Measurements from ENCODE around the gene KRTAP24-1.

The KRTAP24-1 gene

GRCh38 chr21:30305136-30305535 lies 22.4 kb upstream of the KRTAP24-1 start:
- TF ChIP-seq CTCF (IDR thresholded peaks at IDR 0.05; ENCODE audit: low read length, missing control alignments): no peak
- no peak overlapping the region for H3K4me3 ChIP-seq (replicated peaks; ENCODE audit: low read depth, low read length)
- DNase-seq (ENCODE audit: low read depth): no peak

GRCh38 chr21:30289215-30289614 lies 6.5 kb upstream of the KRTAP24-1 start, which contains the start of gene KRTAP25-1:
KRTAP25-1 (minus strand) TSS chr21:30289514; CDS start chr21:30289490, 24 bp downstream.
- no peak for DNase-seq (ENCODE audit: low read depth)
- H3K4me3 ChIP-seq (replicated peaks; ENCODE audit: low read depth, low read length): no peak within 1 kb of the TSS
- TF ChIP-seq CTCF (IDR thresholded peaks at IDR 0.05; ENCODE audit: low read length, missing control alignments): no peak

GRCh38 chr21:30271611-30272010 lies 11.1 kb downstream of the KRTAP24-1 start:
- no peak overlapping the region for H3K4me3 ChIP-seq (replicated peaks; ENCODE audit: low read depth, low read length)
- no peak for TF ChIP-seq CTCF (IDR thresholded peaks at IDR 0.05; ENCODE audit: low read length, missing control alignments)
- no peak for DNase-seq (ENCODE audit: low read depth)

GRCh38 chr21:30271156-30271555 lies 11.6 kb downstream of the KRTAP24-1 start:
- H3K4me3 ChIP-seq (replicated peaks; ENCODE audit: low read depth, low read length): no peak overlapping the region
- no peak for DNase-seq (ENCODE audit: low read depth)
- TF ChIP-seq CTCF (IDR thresholded peaks at IDR 0.05; ENCODE audit: low read length, missing control alignments): no peak

GRCh38 chr21:30269803-30270530 lies 12.8 kb downstream of the KRTAP24-1 start:
- DNase-seq (ENCODE audit: low read depth): no peak
- no peak overlapping the region for H3K4me3 ChIP-seq (replicated peaks; ENCODE audit: low read depth, low read length)
- TF ChIP-seq CTCF (IDR thresholded peaks at IDR 0.05; ENCODE audit: low read length, missing control alignments): no peak

GRCh38 chr21:30268608-30269197 lies 14.0 kb downstream of the KRTAP24-1 start:
- TF ChIP-seq CTCF (IDR thresholded peaks at IDR 0.05; ENCODE audit: low read length, missing control alignments): peak; percentile 16

More at GRCh38 chr21:30268608-30269197, 14.0 kb downstream of the KRTAP24-1 start:
- DNase-seq (ENCODE audit: low read depth): peak; percentile 4
- no peak overlapping the region for H3K4me3 ChIP-seq (replicated peaks; ENCODE audit: low read depth, low read length)

Data from fibroblast of pulmonary artery (primary cell).